HEK293 (cell line): ENCODE measurements around the gene TSPO.

Experiments
- CTCF ChIA-PET: fragments of 350-600 bp; formaldehyde crosslinking; extraction: SDS; loops from one replicate; lab custom pipeline; 2021; ENCODE audit warnings: antibody characterized with exemption; lab: Yijun Ruan, JAX
- POLR2A ChIA-PET: fragments of 300-600 bp; formaldehyde crosslinking; extraction: SDS; loops from one replicate; lab custom pipeline; 2020; ENCODE audit warnings: antibody characterized with exemption, inconsistent platforms; lab: Yijun Ruan, JAX
- H3K27ac ChIP-seq: fragments of 200-500 bp; sonication (Bioruptor generic); 2 replicates; pipeline ENCODE4 v1.5.1; 2014; ENCODE audit warnings: low read depth, low read length, control low read depth, inconsistent platforms; ENCODE audit errors: extremely low read depth
- H3K36me3 ChIP-seq, 2 experiments: fragments of 200-500 bp in 1 of 2; sonication (Bioruptor generic) in 1 of 2; 1 replicate in 1 of 2; 2 replicates in 1 of 2; pipeline ENCODE4 v1.5.1; 2014 to 2017; ENCODE audit warnings: inconsistent platforms in 2 of 2, low read length in 2 of 2; ENCODE audit not compliant: control insufficient read depth in 2 of 2, insufficient read depth in 1 of 2
- H3K4me1 ChIP-seq: fragments of 200-500 bp; sonication (Bioruptor generic); 2 replicates; pipeline ENCODE4 v1.5.1; 2014; ENCODE audit warnings: mild to moderate bottlenecking, low read length, inconsistent platforms; ENCODE audit not compliant: control insufficient read depth, insufficient read depth
- H3K4me3 ChIP-seq: 2 replicates; pipeline ENCODE4 v1.5.1; 2011; ENCODE audit warnings: low read depth, mild to moderate bottlenecking, control low read depth, low read length, moderate library complexity
- H3K9me3 ChIP-seq: fragments of 200-500 bp; sonication (Bioruptor generic); 2 replicates; pipeline ENCODE4 v1.5.1; 2014; ENCODE audit warnings: low read depth, low read length, inconsistent platforms; ENCODE audit not compliant: control insufficient read depth, insufficient read depth
- BCL11A ChIP-seq: fragments of 450-650 bp; formaldehyde crosslinking; IDR thresholded peaks from 2 replicates; pipeline ENCODE4 v1.5.1; 2016; ENCODE audit warnings: low read depth, missing biosample characterization, missing genetic modification characterization
- REPIN1 ChIP-seq: fragments of 450-650 bp; formaldehyde crosslinking; IDR thresholded peaks from 2 replicates; pipeline ENCODE4 v1.5.1; 2017; ENCODE audit warnings: missing biosample characterization, missing genetic modification characterization, low read depth
- SP3 ChIP-seq: fragments of 450-650 bp; formaldehyde crosslinking; IDR thresholded peaks from 2 replicates; pipeline ENCODE4 v1.5.1; 2016; ENCODE audit warnings: missing biosample characterization, missing genetic modification characterization
- ZBTB7A ChIP-seq: fragments of 450-650 bp; formaldehyde crosslinking; IDR thresholded peaks from 2 replicates; pipeline ENCODE4 v1.5.1; 2016; ENCODE audit warnings: low read depth, missing biosample characterization, missing genetic modification characterization
- ZEB2 ChIP-seq: fragments of 450-650 bp; formaldehyde crosslinking; IDR thresholded peaks from 2 replicates; pipeline ENCODE4 v1.5.1; 2016; ENCODE audit warnings: missing biosample characterization, missing genetic modification characterization
- ZNF121 ChIP-seq: fragments of 450-650 bp; formaldehyde crosslinking; IDR thresholded peaks from 2 replicates; pipeline ENCODE4 v1.5.1; 2016; ENCODE audit warnings: missing biosample characterization, missing genetic modification characterization
- ZNF138 ChIP-seq: fragments of 450-650 bp; formaldehyde crosslinking; IDR thresholded peaks from 2 replicates; pipeline ENCODE4 v1.5.1; 2016; ENCODE audit warnings: missing biosample characterization, missing genetic modification characterization, borderline replicate concordance
- ZNF140 ChIP-seq: fragments of 450-650 bp; formaldehyde crosslinking; IDR thresholded peaks from 2 replicates; pipeline ENCODE4 v1.5.1; 2016; ENCODE audit warnings: missing biosample characterization, missing genetic modification characterization
- ZNF19 ChIP-seq: fragments of 450-650 bp; formaldehyde crosslinking; IDR thresholded peaks from 2 replicates; pipeline ENCODE4; 2016; ENCODE audit warnings: missing biosample characterization, missing genetic modification characterization, low read depth
- ZNF266 ChIP-seq: fragments of 450-650 bp; formaldehyde crosslinking; IDR thresholded peaks from 2 replicates; pipeline ENCODE4 v1.5.1; 2016; ENCODE audit warnings: missing biosample characterization, missing genetic modification characterization, low read depth
- ZNF302 ChIP-seq: fragments of 450-650 bp; formaldehyde crosslinking; IDR thresholded peaks from 2 replicates; pipeline ENCODE4 v1.5.1; 2016; ENCODE audit warnings: missing biosample characterization, missing genetic modification characterization, low read depth
- ZNF391 ChIP-seq: fragments of 450-650 bp; formaldehyde crosslinking; IDR thresholded peaks from 2 replicates; pipeline ENCODE4 v1.5.1; 2016; ENCODE audit warnings: low read depth, missing biosample characterization, missing genetic modification characterization, borderline replicate concordance
- ZNF394 ChIP-seq: fragments of 450-650 bp; formaldehyde crosslinking; IDR thresholded peaks from 2 replicates; pipeline ENCODE4 v1.5.1; 2016; ENCODE audit warnings: missing biosample characterization, missing genetic modification characterization, mild to moderate bottlenecking, moderate library complexity, borderline replicate concordance
- ZNF433 ChIP-seq: fragments of 450-650 bp; formaldehyde crosslinking; IDR thresholded peaks from 2 replicates; pipeline ENCODE4 v1.5.1; 2016; ENCODE audit warnings: missing biosample characterization, missing genetic modification characterization, low read depth
- ZNF449 ChIP-seq: fragments of 450-650 bp; formaldehyde crosslinking; IDR thresholded peaks from 2 replicates; pipeline ENCODE4 v1.5.1; 2017; ENCODE audit warnings: missing biosample characterization, mild to moderate bottlenecking, missing genetic modification characterization, moderate library complexity
- ZNF510 ChIP-seq: fragments of 450-650 bp; formaldehyde crosslinking; IDR thresholded peaks from 2 replicates; pipeline ENCODE4 v1.5.1; 2018; ENCODE audit warnings: mild to moderate bottlenecking, missing genetic modification characterization, missing biosample characterization; ENCODE audit not compliant: insufficient replicate concordance
- ZNF548 ChIP-seq: fragments of 450-650 bp; formaldehyde crosslinking; IDR thresholded peaks from 2 replicates; pipeline ENCODE4 v1.5.1; 2016; ENCODE audit warnings: missing biosample characterization, missing genetic modification characterization
- ZNF549 ChIP-seq: fragments of 450-650 bp; IDR thresholded peaks from 2 replicates; pipeline ENCODE4 v1.5.1; 2018; ENCODE audit warnings: missing biosample characterization, missing genetic modification characterization, mild to moderate bottlenecking, inconsistent platforms, moderate library complexity
- ZNF580 ChIP-seq: fragments of 450-650 bp; formaldehyde crosslinking; IDR thresholded peaks from 2 replicates; pipeline ENCODE4 v1.5.1; 2016; ENCODE audit warnings: missing biosample characterization, missing genetic modification characterization
- ZNF664 ChIP-seq: fragments of 450-650 bp; formaldehyde crosslinking; IDR thresholded peaks from 2 replicates; pipeline ENCODE4 v1.5.1; 2016; ENCODE audit warnings: missing biosample characterization, missing genetic modification characterization
- ZNF670 ChIP-seq: fragments of 450-650 bp; formaldehyde crosslinking; IDR thresholded peaks from 2 replicates; pipeline ENCODE4 v1.5.1; 2016; ENCODE audit warnings: missing biosample characterization, missing genetic modification characterization, low read depth
- ZNF701 ChIP-seq: fragments of 450-650 bp; formaldehyde crosslinking; IDR thresholded peaks from 2 replicates; pipeline ENCODE4 v1.5.1; 2016; ENCODE audit warnings: missing biosample characterization, missing genetic modification characterization
- ZNF830 ChIP-seq: fragments of 450-650 bp; IDR thresholded peaks from 2 replicates; pipeline ENCODE4 v1.5.0; 2018; ENCODE audit warnings: missing biosample characterization, missing genetic modification characterization, low read depth, mild to moderate bottlenecking, moderate library complexity
- ZSCAN30 ChIP-seq: fragments of 450-650 bp; IDR thresholded peaks from 2 replicates; pipeline ENCODE4 v1.5.1; 2018; ENCODE audit warnings: missing biosample characterization, mild to moderate bottlenecking, missing genetic modification characterization, moderate library complexity
- ZXDB ChIP-seq: fragments of 450-650 bp; formaldehyde crosslinking; IDR thresholded peaks from 2 replicates; pipeline ENCODE4 v1.5.1; 2016; ENCODE audit warnings: missing biosample characterization, missing genetic modification characterization

The TSPO gene

GRCh38 chr22:43202326-43202725, 51.0 kb downstream of the TSPO start (continued):
- no peak for TF ChIP-seq REPIN1 (tag by site-specific recombination)

- no peak for TF ChIP-seq ZNF140 (tag by site-specific recombination)
- TF ChIP-seq ZNF449 (tag by site-specific recombination), result no peak
- no peak for TF ChIP-seq ZNF830 (tag by site-specific recombination)
- TF ChIP-seq ZNF433 (tag by site-specific recombination), result no peak
- TF ChIP-seq BCL11A (tag by site-specific recombination), result no peak
- no peak for TF ChIP-seq ZNF391
- TF ChIP-seq ZNF302 (tag by site-specific recombination), result no peak
- no peak for TF ChIP-seq SP3 (tag by site-specific recombination)
- no peak for TF ChIP-seq ZNF664 (tag by site-specific recombination)
- no peak for TF ChIP-seq ZXDB (tag by site-specific recombination)
- no peak for TF ChIP-seq ZNF19 (tag by site-specific recombination)
- no peak for TF ChIP-seq ZNF138
- ChIA-PET CTCF (interaction anchor here (0.5 to 2.6 kb wide), 5 partner anchors 15 to 685 kb away, joined by 3 to 13 read pairs (median 4); no protein-coding TSS in a partner anchor), POLR2A (interaction anchor here (3.9 kb wide), 1 partner anchor 15 kb away, joined by 20 read pairs; no protein-coding TSS in a partner anchor)
- Histone ChIP-seq H3K4me3 (no peak overlapping the region), H3K9me3 (no peaks in the 10 kb centered on the region), H3K36me3 (no peaks in the 10 kb centered on the region), H3K27ac (no peak overlapping the region), H3K4me1 (no peaks in the 10 kb centered on the region)
These were observed 51.5 kb downstream of the TSPO start for GRCh38 chr22:43202756-43203410.

GRCh38 chr22:43203471-43203981, 52.2 kb downstream of the TSPO start:
- Histone ChIP-seq H3K36me3 (no peaks in the 10 kb centered on the region), H3K9me3 (no peaks in the 10 kb centered on the region), H3K4me1 (no peaks in the 10 kb centered on the region), H3K4me3 (no peak overlapping the region), H3K27ac (no peak overlapping the region)
- TF ChIP-seq ZNF580 (tag by site-specific recombination) (no peak), ZEB2 (tag by site-specific recombination) (no peak), ZNF670 (no peak), ZNF121 (no peak), ZNF548 (no peak), ZNF664 (tag by site-specific recombination) (no peak), ZBTB7A (no peak), ZNF701 (tag by site-specific recombination) (no peak), ZNF510 (tag by site-specific recombination) (no peak), ZNF549 (tag by site-specific recombination) (no peak), ZSCAN30 (tag by site-specific recombination) (no peak), ZNF266 (tag by site-specific recombination) (no peak), ZNF394 (no peak)
- POLR2A ChIA-PET, result interaction anchor here (3.9 kb wide), 1 partner anchor 16 kb away, joined by 20 read pairs; no protein-coding TSS in a partner anchor
- CTCF ChIA-PET, result interaction anchor here (0.5 to 2.6 kb wide), 5 partner anchors 9 to 686 kb away, joined by 3 to 8 read pairs (median 3); no protein-coding TSS in a partner anchor
